Loucy (cell line): ENCODE results near the gene RNF41.

Experiments
- H2AFZ ChIP-seq: fragments of 200-600 bp; sonication (generic); 2 replicates; pipeline ENCODE4 v1.6.0; 2016; ENCODE audit warnings: antibody characterized with exemption, mild to moderate bottlenecking, low read length, moderate library complexity
- H3F3A ChIP-seq: fragments of 200-600 bp; 2 replicates; pipeline ENCODE4 v1.6.0; 2016; ENCODE audit warnings: antibody characterized with exemption, low read depth, mild to moderate bottlenecking
- H3K27me3 ChIP-seq: fragments of 200-600 bp; sonication (generic); 2 replicates; pipeline ENCODE4 v1.6.1; 2014; ENCODE audit warnings: low read length, mild to moderate bottlenecking; ENCODE audit not compliant: insufficient read depth, poor library complexity, severe bottlenecking
- H3K36me3 ChIP-seq: fragments of 200-600 bp; sonication (generic); 2 replicates; pipeline ENCODE4 v1.6.1; 2016; ENCODE audit warnings: low read length; ENCODE audit not compliant: insufficient read depth
- H3K4me1 ChIP-seq: fragments of 200-600 bp; sonication (generic); 2 replicates; pipeline ENCODE4 v1.5.1; 2014; ENCODE audit warnings: low read length, mild to moderate bottlenecking; ENCODE audit not compliant: insufficient read depth, poor library complexity, severe bottlenecking
- H3K4me2 ChIP-seq: fragments of 200-600 bp; sonication (generic); 2 replicates; pipeline ENCODE4 v1.6.0; 2014; ENCODE audit warnings: antibody characterized with exemption, low read length, low read depth, mild to moderate bottlenecking; ENCODE audit not compliant: poor library complexity, severe bottlenecking
- H3K4me3 ChIP-seq: fragments of 200-600 bp; sonication (generic); 2 replicates; pipeline ENCODE4 v1.5.1; 2014; ENCODE audit warnings: low read length, mild to moderate bottlenecking, mixed read lengths; ENCODE audit not compliant: poor library complexity, severe bottlenecking
- H3K79me2 ChIP-seq: fragments of 200-600 bp; sonication (generic); 2 replicates; pipeline ENCODE4 v1.6.1; 2014; ENCODE audit warnings: low read length; ENCODE audit not compliant: insufficient read depth
- H3K9ac ChIP-seq: fragments of 200-600 bp; sonication (generic); 2 replicates; pipeline ENCODE4 v1.6.0; 2014; ENCODE audit warnings: mild to moderate bottlenecking, low read depth, low read length, moderate library complexity; ENCODE audit not compliant: poor library complexity, severe bottlenecking
- H3K9me2 ChIP-seq: fragments of 200-600 bp; sonication (generic); replicated peaks from 2 replicates; pipeline ENCODE4 v1.6.1; 2016; ENCODE audit warnings: low read depth, low read length, mixed read lengths
- H3K9me3 ChIP-seq: fragments of 200-600 bp; sonication (generic); 2 replicates; pipeline ENCODE4 v1.6.1; 2014; ENCODE audit warnings: mild to moderate bottlenecking, antibody characterized with exemption, low read length, low read depth; ENCODE audit not compliant: insufficient read depth
- H4K20me1 ChIP-seq: fragments of 200-600 bp; sonication (generic); 2 replicates; pipeline ENCODE4 v1.6.0; 2014; ENCODE audit warnings: antibody characterized with exemption, low read length, mild to moderate bottlenecking; ENCODE audit not compliant: insufficient read depth, poor library complexity, severe bottlenecking
- CTCF ChIP-seq: fragments of 200-600 bp; sonication (generic); conservative IDR thresholded peaks from 2 replicates; pipeline ENCODE4 v1.5.1; 2014; ENCODE audit warnings: mild to moderate bottlenecking, antibody characterized with exemption, low read length
- EZH2phosphoT487 ChIP-seq: fragments of 200-600 bp; IDR thresholded peaks from 2 replicates; pipeline ENCODE4 v1.6.1; 2018; ENCODE audit warnings: antibody characterized with exemption, mild to moderate bottlenecking, moderate library complexity, borderline replicate concordance

Gene RNF41

GRCh38 chr12:56158926-56159461, 62.7 kb downstream of the RNF41 start:
- Histone ChIP-seq H3K4me1 (peaks cover 30% of the 10 kb centered on the region), H3K4me2 (peak overlapping the region; percentile 93), H3K27me3 (no peaks in the 10 kb centered on the region), H4K20me1 (peaks cover 44% of the 10 kb centered on the region), H3F3A (no peaks in the 10 kb centered on the region), H3K36me3 (peaks cover 44% of the 10 kb centered on the region; the same call in 1 of the 2 replicates), H3K9me3 (no peaks in the 10 kb centered on the region), H3K9ac (peak overlapping the region; percentile 94), H3K4me3 (peak overlapping the region; percentile 98), H2AFZ (no peak overlapping the region), H3K9me2 (no peaks in the 10 kb centered on the region), H3K79me2 (peaks cover 58% of the 10 kb centered on the region)
- no peak for TF ChIP-seq EZH2phosphoT487
- no peak for TF ChIP-seq CTCF

- no peaks in the 10 kb centered on the region for H3F3A ChIP-seq
- no peaks in the 10 kb centered on the region for H3K9me3 ChIP-seq
- no peaks in the 10 kb centered on the region for H3K9me2 ChIP-seq
- H4K20me1 ChIP-seq: peaks cover 44% of the 10 kb centered on the region
- peaks cover 65% of the 10 kb centered on the region for H3K79me2 ChIP-seq
- H3K4me3 ChIP-seq: peak within 1 kb of the TSS; percentile 98
- peaks cover 37% of the 10 kb centered on the region for H3K4me1 ChIP-seq
- H2AFZ ChIP-seq: peak within 1 kb of the TSS; percentile 79
- no peaks in the 10 kb centered on the region for H3K27me3 ChIP-seq
- H3K9ac ChIP-seq: peak within 1 kb of the TSS; percentile 94
- peaks cover 37% of the 10 kb centered on the region; the same call in 1 of the 2 replicates for H3K36me3 ChIP-seq
- TF ChIP-seq CTCF (no peak), EZH2phosphoT487 (no peak)
- peak within 1 kb of the TSS; percentile 93 for H3K4me2 ChIP-seq
These were observed 63.4 kb downstream of the RNF41 start, which contains the start of gene MYL6 for GRCh38 chr12:56158029-56158925. Gene MYL6 (plus strand): TSS chr12:56158359. CDS start chr12:56158402, 43 bp downstream.

- H3K79me2 ChIP-seq: peaks cover 74% of the 10 kb centered on the region
These were observed 64.3 kb downstream of the RNF41 start for GRCh38 chr12:56157201-56158028.

More at GRCh38 chr12:56157201-56158028, 64.3 kb downstream of the RNF41 start:
- H3K9me2 ChIP-seq: no peaks in the 10 kb centered on the region
- TF ChIP-seq CTCF (peak; percentile 47), EZH2phosphoT487 (no peak)
- H3K27me3 ChIP-seq: no peaks in the 10 kb centered on the region
- peaks cover 40% of the 10 kb centered on the region for H4K20me1 ChIP-seq
- peak overlapping the region; percentile 79 for H2AFZ ChIP-seq
- H3K9me3 ChIP-seq: no peaks in the 10 kb centered on the region
- H3K4me1 ChIP-seq: peaks cover 43% of the 10 kb centered on the region
- peak overlapping the region; percentile 94 for H3K9ac ChIP-seq
- H3K4me3 ChIP-seq: peak overlapping the region; percentile 82
- H3K36me3 ChIP-seq: peaks cover 29% of the 10 kb centered on the region; the same call in 1 of the 2 replicates
- no peaks in the 10 kb centered on the region for H3F3A ChIP-seq
- peak overlapping the region; percentile 90 for H3K4me2 ChIP-seq
